ENCODE data around the gene EPHB3. TPM values are rescaled to one million over a fixed set of nuclear protein-coding genes. Genes with fewer than 3 reads are reported as not detected.
A peak's percentile ranks its signal among the peaks of the same experiment; 100 is the strongest.

The EPHB3 gene
- total RNA-seq, 4 donors from 2014 or later: 6.0 to 59.4 (median 17.2) TPM

GRCh38 chr3:184557348-184557950 is 4.1 kb upstream of the EPHB3 start:
- Histone ChIP-seq H3K4me3 (no peak overlapping the region), H3K36me3 (no peaks in the 10 kb centered on the region), H3K4me1 (peaks cover 0 to 18% (median 14%) of the 10 kb centered on the region in 4 donors), H3K9me3 (no peaks in the 10 kb centered on the region), H3K27ac (no peak overlapping the region), H3K27me3 (no peaks in the 10 kb centered on the region)
- peak in 1 of 3 donors; percentile 27 for DNase-seq
- TF ChIP-seq POLR2A (IDR thresholded peaks at IDR 0.05): no peak
- TF ChIP-seq, protein P1, sequence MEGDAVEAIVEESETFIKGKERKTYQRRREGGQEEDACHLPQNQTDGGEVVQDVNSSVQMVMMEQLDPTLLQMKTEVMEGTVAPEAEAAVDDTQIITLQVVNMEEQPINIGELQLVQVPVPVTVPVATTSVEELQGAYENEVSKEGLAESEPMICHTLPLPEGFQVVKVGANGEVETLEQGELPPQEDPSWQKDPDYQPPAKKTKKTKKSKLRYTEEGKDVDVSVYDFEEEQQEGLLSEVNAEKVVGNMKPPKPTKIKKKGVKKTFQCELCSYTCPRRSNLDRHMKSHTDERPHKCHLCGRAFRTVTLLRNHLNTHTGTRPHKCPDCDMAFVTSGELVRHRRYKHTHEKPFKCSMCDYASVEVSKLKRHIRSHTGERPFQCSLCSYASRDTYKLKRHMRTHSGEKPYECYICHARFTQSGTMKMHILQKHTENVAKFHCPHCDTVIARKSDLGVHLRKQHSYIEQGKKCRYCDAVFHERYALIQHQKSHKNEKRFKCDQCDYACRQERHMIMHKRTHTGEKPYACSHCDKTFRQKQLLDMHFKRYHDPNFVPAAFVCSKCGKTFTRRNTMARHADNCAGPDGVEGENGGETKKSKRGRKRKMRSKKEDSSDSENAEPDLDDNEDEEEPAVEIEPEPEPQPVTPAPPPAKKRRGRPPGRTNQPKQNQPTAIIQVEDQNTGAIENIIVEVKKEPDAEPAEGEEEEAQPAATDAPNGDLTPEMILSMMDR (IDR thresholded peaks at IDR 0.05): no peak

GRCh38 chr3:184558726-184559125 is 2.9 kb upstream of the EPHB3 start:
- Histone ChIP-seq H3K27ac (no peak overlapping the region), H3K4me3 (no peak overlapping the region), H3K9me3 (no peaks in the 10 kb centered on the region), H3K27me3 (no peaks in the 10 kb centered on the region), H3K36me3 (no peaks in the 10 kb centered on the region), H3K4me1 (peaks cover 0 to 30% (median 14%) of the 10 kb centered on the region in 4 donors)
- TF ChIP-seq, protein P1 (IDR thresholded peaks at IDR 0.05): no peak
- TF ChIP-seq POLR2A (IDR thresholded peaks at IDR 0.05): no peak
- no peak for DNase-seq

- no peak for TF ChIP-seq POLR2A (IDR thresholded peaks at IDR 0.05)
- TF ChIP-seq, protein P1 (IDR thresholded peaks at IDR 0.05): no peak
- Histone ChIP-seq H3K4me3 (no peak overlapping the region), H3K27me3 (no peaks in the 10 kb centered on the region), H3K27ac (peak overlapping the region in 1 of 4 donors; percentile 46), H3K36me3 (no peaks in the 10 kb centered on the region), H3K9me3 (no peaks in the 10 kb centered on the region), H3K4me1 (peaks cover 0 to 34% (median 14%) of the 10 kb centered on the region in 4 donors)
- DNase-seq: peak in 2 of 3 donors; percentile 77 to 78
These were observed 2.2 kb upstream of the EPHB3 start for GRCh38 chr3:184559336-184559735.

DNA sequence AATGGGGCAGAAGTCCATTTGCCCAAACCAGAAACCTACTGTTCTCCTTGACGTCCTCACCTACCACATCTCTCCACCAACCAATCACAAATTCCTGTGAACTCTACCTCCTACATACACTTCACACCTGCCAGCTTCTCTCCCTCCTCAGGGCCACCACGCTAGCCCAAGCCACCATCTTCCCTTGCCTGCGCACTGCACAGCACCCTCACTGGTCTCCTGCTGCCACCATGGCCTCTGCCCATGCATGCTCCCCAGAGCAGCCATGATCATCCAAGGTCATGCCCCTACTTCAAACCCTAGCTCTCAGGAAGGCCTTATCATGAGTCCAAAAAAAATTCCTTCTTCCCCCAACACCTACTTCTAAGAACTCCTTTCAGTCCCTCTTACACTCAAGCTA is 1.1 kb upstream of the EPHB3 start:
- TF ChIP-seq POLR2A (IDR thresholded peaks at IDR 0.05): no peak
- TF ChIP-seq, protein P1 (IDR thresholded peaks at IDR 0.05): no peak
- Histone ChIP-seq H3K4me3 (peak overlapping the region in 1 of 4 donors; percentile 76), H3K4me1 (peaks cover 0 to 43% (median 14%) of the 10 kb centered on the region in 4 donors)

DNA sequence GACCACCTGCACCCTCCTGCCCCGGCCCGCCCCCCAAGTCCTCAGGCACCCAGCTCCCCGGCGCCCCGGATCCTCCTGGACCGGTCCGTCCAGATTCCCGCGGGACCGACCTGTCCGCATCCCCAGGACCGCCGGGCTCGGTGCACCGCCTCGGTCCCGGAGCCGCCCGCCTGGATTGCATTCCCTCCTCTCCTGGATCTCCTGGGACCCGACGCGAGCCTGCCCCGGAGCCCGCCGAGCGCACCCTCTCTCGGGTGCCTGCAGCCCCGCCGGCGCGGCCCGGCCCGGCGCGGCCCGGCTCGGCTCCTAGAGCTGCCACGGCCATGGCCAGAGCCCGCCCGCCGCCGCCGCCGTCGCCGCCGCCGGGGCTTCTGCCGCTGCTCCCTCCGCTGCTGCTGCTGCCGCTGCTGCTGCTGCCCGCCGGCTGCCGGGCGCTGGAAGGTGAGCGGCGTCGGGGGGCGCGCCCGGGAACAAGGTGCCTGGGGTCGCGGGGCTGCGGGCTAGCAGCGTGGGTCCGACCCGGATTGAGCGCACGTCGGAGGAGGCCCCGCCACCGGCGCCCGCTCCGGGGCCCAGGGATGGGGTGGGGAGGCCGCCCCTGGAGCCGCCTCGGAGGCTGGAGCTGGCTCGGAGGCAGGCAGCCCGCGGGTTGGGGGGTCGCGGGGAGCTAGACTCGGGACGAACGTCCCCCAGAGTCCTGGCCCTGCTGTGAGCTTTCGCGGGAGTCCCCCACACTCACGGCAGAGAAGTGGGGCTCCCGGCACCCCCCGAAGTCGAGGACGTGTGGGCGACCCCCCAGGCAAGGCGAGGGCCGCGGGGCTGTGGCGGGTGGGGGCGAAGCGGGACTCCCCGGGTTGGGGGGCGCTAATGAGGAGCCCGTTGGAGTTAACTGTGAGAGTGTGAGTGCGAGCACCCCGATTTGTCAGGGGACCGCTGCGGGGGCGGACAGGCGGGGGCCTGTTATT is 610 bp downstream of the EPHB3 start:
- no peaks in the 10 kb centered on the region for H3K9me3 ChIP-seq
- no peaks in the 10 kb centered on the region for H3K27me3 ChIP-seq
- peak in 1 of 3 donors; percentile 65 for DNase-seq
- TF ChIP-seq, protein P1 (IDR thresholded peaks at IDR 0.05): no peak
- no peak for TF ChIP-seq POLR2A (IDR thresholded peaks at IDR 0.05)
- H3K36me3 ChIP-seq: no peaks in the 10 kb centered on the region
- peak overlapping the region; percentile 48 to 63 (median 60) for H3K27ac ChIP-seq
- peak overlapping the region; percentile 49 to 76 (median 65) for H3K4me3 ChIP-seq
- peaks cover 7 to 54% (median 14%) of the 10 kb centered on the region in 4 donors for H3K4me1 ChIP-seq

More for the DNA sequence above, 1.1 kb upstream of the EPHB3 start:
- peak in 1 of 3 donors; percentile 32 for DNase-seq
- Histone ChIP-seq H3K27ac (no peak overlapping the region), H3K36me3 (no peaks in the 10 kb centered on the region), H3K9me3 (no peaks in the 10 kb centered on the region), H3K27me3 (no peaks in the 10 kb centered on the region)
